ENCODE measurements around the gene ADM5.

Gene ADM5

GRCh38 chr19:49662011-49662410 is 27.4 kb upstream of the ADM5 start:
- Histone ChIP-seq H3K36me3 (ENCODE audit: insufficient read depth, insufficient read length, low read length) (peaks cover 60% of the 10 kb centered on the region), H3K4me3 (ENCODE audit: insufficient read length, low read depth) (no peak overlapping the region), H3K4me1 (ENCODE audit: insufficient read depth, insufficient read length) (peaks cover 14% of the 10 kb centered on the region), H3K27me3 (ENCODE audit: insufficient read depth, insufficient read length) (no peaks in the 10 kb centered on the region), H3K9me3 (ENCODE audit: insufficient read depth, low read length) (no peaks in the 10 kb centered on the region; the same call in 1 of the 2 replicates), H3K9ac (ENCODE audit: insufficient read length, low read depth) (no peak overlapping the region)
- DNase-seq (ENCODE audit: low read depth, low spot score): no peak
- TF ChIP-seq YY1 (IDR thresholded peaks at IDR 0.05; ENCODE audit: insufficient read depth, insufficient read length) (no peak), SUZ12 (IDR thresholded peaks at IDR 0.05; ENCODE audit: extremely low read depth, insufficient read depth, insufficient read length) (no peak), ZNF274 (IDR thresholded peaks at IDR 0.05; ENCODE audit: low read depth, low read length) (no peak)

GRCh38 chr19:49663224-49663623 is 26.2 kb upstream of the ADM5 start:
- TF ChIP-seq YY1 (IDR thresholded peaks at IDR 0.05; ENCODE audit: insufficient read depth, insufficient read length) (no peak), SUZ12 (IDR thresholded peaks at IDR 0.05; ENCODE audit: extremely low read depth, insufficient read depth, insufficient read length) (no peak)
- Histone ChIP-seq H3K4me1 (ENCODE audit: insufficient read depth, insufficient read length) (peaks cover 9% of the 10 kb centered on the region), H3K36me3 (ENCODE audit: insufficient read depth, insufficient read length, low read length) (peaks cover 59% of the 10 kb centered on the region), H3K4me3 (ENCODE audit: insufficient read length, low read depth) (no peak overlapping the region), H3K27me3 (ENCODE audit: insufficient read depth, insufficient read length) (no peaks in the 10 kb centered on the region), H3K9me3 (ENCODE audit: insufficient read depth, low read length) (no peaks in the 10 kb centered on the region; the same call in 1 of the 2 replicates), H3K9ac (ENCODE audit: insufficient read length, low read depth) (peak overlapping the region; percentile 15)
- no peak for DNase-seq (ENCODE audit: low read depth, low spot score)

- Histone ChIP-seq H3K36me3 (ENCODE audit: insufficient read depth, insufficient read length, low read length) (peaks cover 58% of the 10 kb centered on the region), H3K27me3 (ENCODE audit: insufficient read depth, insufficient read length) (no peaks in the 10 kb centered on the region), H3K4me1 (ENCODE audit: insufficient read depth, insufficient read length) (peaks cover 7% of the 10 kb centered on the region), H3K9me3 (ENCODE audit: insufficient read depth, low read length) (no peaks in the 10 kb centered on the region; the same call in 1 of the 2 replicates), H3K9ac (ENCODE audit: insufficient read length, low read depth) (peak overlapping the region; percentile 97), H3K4me3 (ENCODE audit: insufficient read length, low read depth) (peak overlapping the region; percentile 88)
- TF ChIP-seq SUZ12 (IDR thresholded peaks at IDR 0.05; ENCODE audit: extremely low read depth, insufficient read depth, insufficient read length): no peak
- no peak for TF ChIP-seq ZNF274 (IDR thresholded peaks at IDR 0.05; ENCODE audit: low read depth, low read length)
- no peak for TF ChIP-seq YY1 (IDR thresholded peaks at IDR 0.05; ENCODE audit: insufficient read depth, insufficient read length)
- no peak for DNase-seq (ENCODE audit: low read depth, low spot score)
These were observed 25.0 kb upstream of the ADM5 start for GRCh38 chr19:49664171-49665035.

- DNase-seq (ENCODE audit: low read depth, low spot score): no peak
- Histone ChIP-seq H3K4me3 (ENCODE audit: insufficient read length, low read depth) (peak overlapping the region; percentile 88), H3K27me3 (ENCODE audit: insufficient read depth, insufficient read length) (no peaks in the 10 kb centered on the region), H3K4me1 (ENCODE audit: insufficient read depth, insufficient read length) (peaks cover 6% of the 10 kb centered on the region), H3K9me3 (ENCODE audit: insufficient read depth, low read length) (no peaks in the 10 kb centered on the region; the same call in 1 of the 2 replicates), H3K36me3 (ENCODE audit: insufficient read depth, insufficient read length, low read length) (peaks cover 58% of the 10 kb centered on the region), H3K9ac (ENCODE audit: insufficient read length, low read depth) (peak overlapping the region; percentile 97)
- TF ChIP-seq SUZ12 (IDR thresholded peaks at IDR 0.05; ENCODE audit: extremely low read depth, insufficient read depth, insufficient read length) (no peak), YY1 (IDR thresholded peaks at IDR 0.05; ENCODE audit: insufficient read depth, insufficient read length) (no peak), ZNF274 (IDR thresholded peaks at IDR 0.05; ENCODE audit: low read depth, low read length) (no peak)
These were observed 24.4 kb upstream of the ADM5 start for GRCh38 chr19:49665036-49665350.

- TF ChIP-seq ZNF274 (IDR thresholded peaks at IDR 0.05; ENCODE audit: low read depth, low read length): no peak
- Histone ChIP-seq H3K36me3 (ENCODE audit: insufficient read depth, insufficient read length, low read length) (peaks cover 58% of the 10 kb centered on the region), H3K9me3 (ENCODE audit: insufficient read depth, low read length) (no peaks in the 10 kb centered on the region)
These were observed 23.9 kb upstream of the ADM5 start, which contains the start of the genes BCL2L12 and IRF3 for GRCh38 chr19:49665351-49666119. TSS of gene BCL2L12 (plus strand) at chr19:49665933. CDS start at chr19:49666693, 760 bp downstream. TSS of gene IRF3 (minus strand) at chr19:49665857. CDS start at chr19:49664838, 1,019 bp downstream.

GRCh38 chr19:49666120-49666444 is 23.3 kb upstream of the ADM5 start:
- no peak for TF ChIP-seq SUZ12 (IDR thresholded peaks at IDR 0.05; ENCODE audit: extremely low read depth, insufficient read depth, insufficient read length)
- no peak for TF ChIP-seq YY1 (IDR thresholded peaks at IDR 0.05; ENCODE audit: insufficient read depth, insufficient read length)
- no peak for TF ChIP-seq ZNF274 (IDR thresholded peaks at IDR 0.05; ENCODE audit: low read depth, low read length)
- Histone ChIP-seq H3K4me3 (ENCODE audit: insufficient read length, low read depth) (peak overlapping the region; percentile 88), H3K4me1 (ENCODE audit: insufficient read depth, insufficient read length) (peaks cover 4% of the 10 kb centered on the region), H3K36me3 (ENCODE audit: insufficient read depth, insufficient read length, low read length) (peaks cover 55% of the 10 kb centered on the region), H3K9ac (ENCODE audit: insufficient read length, low read depth) (peak overlapping the region; percentile 87), H3K9me3 (ENCODE audit: insufficient read depth, low read length) (no peaks in the 10 kb centered on the region), H3K27me3 (ENCODE audit: insufficient read depth, insufficient read length) (no peaks in the 10 kb centered on the region)
- no peak for DNase-seq (ENCODE audit: low read depth, low spot score)

More at GRCh38 chr19:49665351-49666119, 23.9 kb upstream of the ADM5 start, which contains the start of the genes BCL2L12 and IRF3:
- DNase-seq (ENCODE audit: low read depth, low spot score): peak; percentile 80
- H3K9ac ChIP-seq (ENCODE audit: insufficient read length, low read depth): peak within 1 kb of the TSS; percentile 97
- H3K4me3 ChIP-seq (ENCODE audit: insufficient read length, low read depth): peak within 1 kb of the TSS; percentile 88
- H3K4me1 ChIP-seq (ENCODE audit: insufficient read depth, insufficient read length): peaks cover 4% of the 10 kb centered on the region
- H3K27me3 ChIP-seq (ENCODE audit: insufficient read depth, insufficient read length): no peaks in the 10 kb centered on the region

GRCh38 chr19:49667473-49667872 is 21.9 kb upstream of the ADM5 start:
- TF ChIP-seq YY1 (IDR thresholded peaks at IDR 0.05; ENCODE audit: insufficient read depth, insufficient read length): no peak
- TF ChIP-seq SUZ12 (IDR thresholded peaks at IDR 0.05; ENCODE audit: extremely low read depth, insufficient read depth, insufficient read length): no peak
- TF ChIP-seq ZNF274 (IDR thresholded peaks at IDR 0.05; ENCODE audit: low read depth, low read length): no peak
- no peak for DNase-seq (ENCODE audit: low read depth, low spot score)
- Histone ChIP-seq H3K4me3 (ENCODE audit: insufficient read length, low read depth) (no peak overlapping the region), H3K9me3 (ENCODE audit: insufficient read depth, low read length) (no peaks in the 10 kb centered on the region), H3K27me3 (ENCODE audit: insufficient read depth, insufficient read length) (no peaks in the 10 kb centered on the region), H3K9ac (ENCODE audit: insufficient read length, low read depth) (peak overlapping the region; percentile 32), H3K36me3 (ENCODE audit: insufficient read depth, insufficient read length, low read length) (peaks cover 47% of the 10 kb centered on the region), H3K4me1 (ENCODE audit: insufficient read depth, insufficient read length) (peaks cover 12% of the 10 kb centered on the region)
